ENCODE results near the gene GIGYF2. TPM values are rescaled to one million over a fixed set of nuclear protein-coding genes. Genes with fewer than 3 reads are reported as not detected.

The GIGYF2 gene
- total RNA-seq, 1 donor from 2014 or later = 60.2 TPM

- intact Hi-C loops (cut with DNase I) = no loop called here
- DNase-seq (no peak), ATAC-seq (ENCODE audit: poor library complexity) (no peak)
Measured at GRCh38 chr2:232787806-232788205, 90.7 kb downstream of the GIGYF2 start.

DNA sequence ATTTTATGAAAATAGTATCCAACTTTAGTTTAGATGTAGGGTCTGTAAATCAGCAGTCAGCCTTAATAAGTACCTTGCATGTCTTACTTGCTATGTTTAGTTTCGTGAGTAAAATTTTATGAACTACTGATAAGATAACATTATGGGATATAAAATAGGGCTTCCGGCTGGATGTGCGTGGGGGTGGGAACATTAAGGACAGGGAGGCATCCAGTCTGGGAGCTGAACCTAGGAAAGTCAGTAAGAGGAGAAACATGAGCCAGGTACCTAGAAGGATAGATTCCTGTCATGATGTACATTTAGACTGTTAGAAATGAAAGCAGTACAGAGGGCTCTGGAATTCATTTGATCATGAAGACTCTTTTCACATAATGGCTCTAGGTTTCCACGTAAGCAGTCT lies 92.0 kb downstream of the GIGYF2 start:
- DNase-seq (no peak), ATAC-seq (ENCODE audit: poor library complexity) (no peak)
- intact Hi-C loops (cut with DNase I) = no loop called here

DNA sequence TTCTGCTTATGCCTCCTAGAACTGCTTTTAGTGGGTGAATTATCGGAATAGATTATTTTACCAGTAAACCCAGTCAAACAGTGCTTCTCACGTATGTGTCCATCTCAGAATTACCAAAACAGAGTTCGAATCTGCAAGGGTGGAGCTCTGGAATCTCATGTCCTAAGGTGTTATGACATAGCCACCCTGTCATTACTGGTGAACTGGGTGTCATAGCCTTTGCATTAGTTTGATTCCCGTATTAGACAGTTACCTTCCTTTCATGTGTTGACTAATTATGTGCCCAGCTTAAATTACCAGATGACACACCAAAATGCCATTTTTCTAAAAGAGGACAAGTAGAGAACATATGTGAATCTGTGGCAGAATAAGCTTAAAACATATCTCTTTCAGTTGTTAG lies 94.4 kb downstream of the GIGYF2 start:
- intact Hi-C loops (cut with DNase I) = no loop called here
- no peak for ATAC-seq (ENCODE audit: poor library complexity)
- no peak for DNase-seq

DNA sequence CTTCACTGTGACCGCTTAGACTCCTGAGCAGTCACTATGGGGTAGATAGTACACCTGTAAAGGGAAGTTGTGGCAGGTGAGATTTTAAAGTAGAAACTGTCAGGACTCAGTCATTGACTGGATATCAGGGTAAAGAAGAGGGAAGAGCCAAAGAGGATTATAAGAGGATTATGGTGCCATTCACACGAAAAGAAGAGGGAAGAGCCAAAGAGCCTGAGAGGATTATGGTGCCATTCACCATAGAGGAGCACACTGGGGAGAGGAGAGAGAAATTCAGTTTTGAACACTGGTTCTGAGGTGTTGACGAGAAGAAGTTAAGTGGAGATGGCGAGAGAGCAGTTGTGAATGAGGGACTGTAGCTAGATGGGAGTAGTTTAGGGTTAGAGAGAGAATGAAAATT lies 96.1 kb downstream of the GIGYF2 start:
- no peak for DNase-seq
- ATAC-seq (ENCODE audit: poor library complexity) = no peak
- intact Hi-C loops (cut with DNase I) = no loop called here

DNA sequence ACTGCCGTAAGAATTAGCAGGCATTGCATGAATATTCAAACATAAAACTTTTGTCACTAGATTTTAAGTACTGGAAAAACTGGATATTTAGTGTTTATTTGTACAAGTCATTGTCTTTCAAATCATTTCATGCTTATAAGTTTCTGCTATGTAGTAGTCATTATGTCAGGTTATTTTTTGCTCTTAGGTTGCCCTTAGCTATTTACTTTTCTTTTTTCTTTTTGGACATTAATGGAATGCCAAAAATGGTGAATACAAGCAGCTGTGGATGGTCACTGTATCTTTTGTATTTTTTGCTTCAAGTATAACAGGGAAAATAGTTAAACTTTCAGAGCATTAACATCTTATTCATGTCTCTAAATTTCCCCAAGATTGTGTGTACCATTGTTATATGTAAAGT lies 97.8 kb downstream of the GIGYF2 start:
- ATAC-seq (ENCODE audit: poor library complexity) = no peak
- no peak for DNase-seq
- intact Hi-C loops (cut with DNase I) = no loop called here

DNA sequence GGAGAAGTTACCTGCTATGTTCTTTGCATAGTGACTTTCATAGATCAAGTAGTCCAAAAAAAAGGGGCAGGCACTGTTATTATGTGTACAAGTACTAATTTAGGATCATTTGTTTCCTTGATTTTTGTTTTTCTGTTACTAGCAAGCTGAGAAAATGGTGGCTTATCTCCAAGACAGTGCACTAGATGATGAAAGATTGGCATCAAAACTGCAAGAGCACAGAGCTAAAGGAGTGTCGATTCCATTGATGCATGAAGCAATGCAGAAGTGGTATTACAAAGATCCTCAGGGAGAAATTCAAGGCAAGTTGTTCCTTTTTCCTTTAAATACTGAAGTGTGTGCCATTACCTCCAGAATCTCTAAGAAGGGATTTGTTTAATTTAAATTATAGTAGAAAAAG lies 98.8 kb downstream of the GIGYF2 start:
- ATAC-seq (ENCODE audit: poor library complexity) = no peak
- intact Hi-C loops (cut with DNase I) = no loop called here
- no peak for DNase-seq

DNA sequence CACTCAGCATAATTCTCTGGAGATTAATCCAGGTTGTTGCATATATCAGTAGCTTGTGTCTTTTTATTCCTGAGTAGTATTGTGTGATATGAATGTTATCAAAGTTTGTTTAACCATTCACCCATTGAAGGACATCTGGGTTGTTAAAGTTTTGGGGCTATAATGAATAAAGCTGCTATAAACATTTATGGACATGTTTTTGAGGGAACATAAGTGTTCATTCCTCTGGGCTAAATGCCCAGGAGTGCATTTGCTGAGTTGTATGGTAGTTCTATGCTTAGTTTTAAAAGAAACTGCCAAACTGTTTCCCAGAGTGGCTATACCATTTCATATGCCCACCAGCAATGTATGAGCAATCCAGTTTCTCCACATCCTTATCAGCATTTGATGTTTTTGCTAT lies 101.1 kb downstream of the GIGYF2 start:
- intact Hi-C loops (cut with DNase I) = no loop called here
- DNase-seq = no peak

GRCh38 chr2:232800166-232800565 lies 103.0 kb downstream of the GIGYF2 start:
- ATAC-seq (ENCODE audit: poor library complexity) (no peak), DNase-seq (no peak)
- intact Hi-C loops (cut with DNase I) = no loop called here

More for the DNA sequence above, 101.1 kb downstream of the GIGYF2 start:
- no peak for ATAC-seq (ENCODE audit: poor library complexity)

- no peak for ATAC-seq (ENCODE audit: poor library complexity)
- intact Hi-C loops (cut with DNase I) = no loop called here
- no peak for DNase-seq
Measured at GRCh38 chr2:232802091-232802490, 105.0 kb downstream of the GIGYF2 start.

GRCh38 chr2:232809349-232810124 lies 112.4 kb downstream of the GIGYF2 start:
- intact Hi-C loops (cut with DNase I) = no loop called here
- DNase-seq (no peak), ATAC-seq (ENCODE audit: poor library complexity) (peak; percentile 87)

GRCh38 chr2:232810444-232810843 lies 113.3 kb downstream of the GIGYF2 start:
- ATAC-seq (ENCODE audit: poor library complexity) = no peak
- no peak for DNase-seq
- intact Hi-C loops (cut with DNase I) = no loop called here

DNA sequence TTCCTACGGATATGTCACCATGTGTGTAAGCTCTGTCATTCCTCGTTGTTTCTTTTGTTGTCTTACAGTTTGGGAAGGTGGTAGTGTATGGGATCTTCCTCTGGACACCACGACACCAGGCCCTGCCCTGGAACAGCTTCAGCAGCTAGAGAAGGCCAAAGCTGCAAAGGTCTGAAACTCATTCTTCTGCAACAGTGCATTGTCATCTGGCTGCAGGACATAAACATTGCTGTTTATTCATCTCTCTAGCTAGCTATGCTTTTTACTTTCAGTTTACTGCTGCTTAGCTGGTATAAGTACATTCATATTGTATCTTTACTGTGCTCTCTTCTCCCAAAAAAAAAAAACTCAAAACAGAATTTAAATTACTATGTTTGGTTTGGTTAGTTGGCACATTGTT lies 118.4 kb downstream of the GIGYF2 start:
- ATAC-seq (ENCODE audit: poor library complexity) = no peak
- DNase-seq = no peak
- intact Hi-C loops (cut with DNase I) = no loop called here

DNA sequence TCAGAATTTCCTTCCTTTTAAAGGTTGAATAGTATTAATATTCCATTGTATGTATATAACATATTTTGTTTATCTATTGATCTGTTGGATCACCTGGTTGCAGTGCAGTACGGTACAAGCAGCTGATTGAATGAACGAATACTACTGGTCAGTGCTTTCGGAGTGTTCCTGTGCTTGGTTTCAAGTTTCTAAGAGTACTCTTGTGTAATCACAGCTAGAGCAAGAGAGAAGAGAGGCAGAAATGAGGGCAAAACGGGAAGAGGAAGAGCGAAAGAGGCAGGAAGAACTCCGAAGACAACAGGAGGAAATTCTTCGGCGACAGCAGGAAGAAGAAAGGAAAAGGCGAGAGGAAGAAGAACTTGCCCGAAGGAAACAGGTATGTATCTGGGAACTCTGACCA lies 119.5 kb downstream of the GIGYF2 start:
- DNase-seq (no peak), ATAC-seq (ENCODE audit: poor library complexity) (peak; percentile 27)
- intact Hi-C loops (cut with DNase I) = no loop called here

DNA sequence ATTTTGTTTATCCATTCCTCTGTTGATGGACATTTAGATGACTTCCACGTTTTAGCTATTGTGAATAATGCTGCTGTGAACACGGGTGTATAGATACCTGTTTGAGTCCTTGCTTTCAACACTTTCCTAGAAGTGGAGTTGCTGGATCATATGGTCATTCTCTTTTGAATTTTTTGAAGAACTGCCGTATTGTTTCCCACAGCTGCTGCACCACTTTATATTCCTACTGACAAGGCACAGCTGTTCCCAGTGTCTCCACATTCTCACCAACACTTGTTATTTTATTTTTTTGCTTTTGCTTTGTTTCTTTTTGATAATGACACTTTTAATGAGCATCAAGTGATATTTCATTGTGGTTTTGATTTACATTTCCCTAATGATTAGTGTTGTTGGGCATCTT lies 120.6 kb downstream of the GIGYF2 start:
- intact Hi-C loops (cut with DNase I) = no loop called here

DNA sequence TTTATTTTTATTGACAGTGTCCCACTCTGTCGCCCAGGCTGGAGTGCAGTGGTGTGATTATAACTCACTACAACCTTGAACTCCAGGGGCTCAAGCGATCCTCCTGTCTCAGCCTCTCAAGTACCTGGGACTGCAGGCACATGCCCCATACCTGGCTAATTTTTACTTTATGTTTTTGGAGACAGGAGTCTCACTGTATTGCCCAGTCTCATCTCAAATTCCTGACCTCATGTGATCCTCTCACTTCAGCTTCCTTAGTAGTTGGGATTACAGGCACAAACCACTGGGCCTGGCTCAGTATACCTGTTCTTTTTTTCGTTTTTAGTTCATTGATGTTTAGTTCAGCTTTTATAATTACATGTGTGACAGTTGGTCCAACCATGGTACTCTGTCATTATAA lies 132.9 kb downstream of the GIGYF2 start:
- no peak for DNase-seq
- ATAC-seq (ENCODE audit: poor library complexity) = no peak
- intact Hi-C loops (cut with DNase I) = no loop called here

More for the DNA sequence above, 120.6 kb downstream of the GIGYF2 start:
- ATAC-seq (ENCODE audit: poor library complexity) (no peak), DNase-seq (no peak)

DNA sequence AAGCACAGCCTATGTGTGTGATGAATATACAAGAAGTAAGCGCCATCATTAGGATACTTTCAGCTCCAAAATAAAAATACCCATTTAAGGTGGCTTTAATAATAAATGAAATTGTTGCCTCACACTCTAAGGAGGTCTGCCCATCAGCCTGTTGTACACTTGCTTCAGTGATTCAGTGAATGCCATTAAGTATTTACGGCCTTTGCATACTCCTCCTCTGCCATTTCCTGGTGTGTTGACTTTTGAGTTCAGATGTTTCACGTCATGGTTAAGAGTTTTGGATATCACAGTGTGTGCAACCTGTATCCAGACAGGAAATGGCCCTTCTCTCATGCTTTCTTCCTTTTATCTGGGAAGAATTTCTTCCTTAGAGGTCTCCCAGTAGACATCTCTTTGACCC lies 134.4 kb downstream of the GIGYF2 start:
- DNase-seq (no peak), ATAC-seq (ENCODE audit: poor library complexity) (no peak)
- intact Hi-C loops (cut with DNase I) = no loop called here

DNA sequence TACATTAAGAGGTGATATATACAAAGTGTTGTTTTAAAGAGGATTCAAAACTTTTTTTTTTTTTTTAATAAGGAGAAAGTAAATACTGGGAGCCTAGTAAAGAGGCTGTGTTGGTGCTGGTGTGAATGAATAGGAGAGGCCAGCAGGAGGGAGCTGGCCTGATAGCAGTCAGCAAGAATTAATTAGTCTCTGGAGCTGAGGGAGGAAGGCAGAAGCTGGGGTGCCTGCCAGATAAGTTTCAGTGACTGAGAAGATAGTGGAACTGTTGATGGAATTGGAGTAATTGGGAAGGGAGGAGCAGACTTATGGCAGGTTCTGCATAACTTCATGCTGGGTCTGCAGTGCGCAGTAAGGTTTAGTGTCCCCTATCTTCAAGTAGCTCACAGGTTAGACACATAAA lies 136.7 kb downstream of the GIGYF2 start:
- DNase-seq (no peak), ATAC-seq (ENCODE audit: poor library complexity) (peak; percentile 71)
- intact Hi-C loops (cut with DNase I) = no loop called here

DNA sequence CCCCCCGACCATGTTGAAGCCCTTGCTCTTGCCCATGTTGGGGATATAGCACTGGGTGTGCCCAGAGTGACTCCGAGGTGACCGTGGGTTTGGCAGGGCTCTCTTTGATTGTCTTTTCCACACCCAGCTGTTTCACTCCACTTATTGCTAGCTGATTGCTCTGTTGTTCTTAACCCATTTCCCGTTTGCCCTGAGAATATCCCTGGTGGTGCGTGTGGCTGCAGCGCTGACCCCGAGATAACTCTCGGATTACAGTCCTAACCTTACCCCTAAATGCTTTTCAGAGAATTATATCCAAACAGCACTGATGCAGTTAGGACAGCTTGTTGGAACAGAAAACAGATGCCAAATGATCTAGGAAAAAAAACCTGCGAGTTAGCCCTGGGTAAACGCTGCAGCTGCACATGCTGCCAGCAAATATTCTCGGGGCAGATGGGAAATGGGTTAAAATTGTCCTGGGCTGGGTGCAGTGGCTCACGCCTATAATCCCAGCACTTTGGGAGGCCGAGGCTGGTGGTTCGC lies 138.6 kb downstream of the GIGYF2 start:
- ATAC-seq (ENCODE audit: poor library complexity) (peak; percentile 78), DNase-seq (no peak)
- intact Hi-C loops (cut with DNase I) = no loop called here

DNA sequence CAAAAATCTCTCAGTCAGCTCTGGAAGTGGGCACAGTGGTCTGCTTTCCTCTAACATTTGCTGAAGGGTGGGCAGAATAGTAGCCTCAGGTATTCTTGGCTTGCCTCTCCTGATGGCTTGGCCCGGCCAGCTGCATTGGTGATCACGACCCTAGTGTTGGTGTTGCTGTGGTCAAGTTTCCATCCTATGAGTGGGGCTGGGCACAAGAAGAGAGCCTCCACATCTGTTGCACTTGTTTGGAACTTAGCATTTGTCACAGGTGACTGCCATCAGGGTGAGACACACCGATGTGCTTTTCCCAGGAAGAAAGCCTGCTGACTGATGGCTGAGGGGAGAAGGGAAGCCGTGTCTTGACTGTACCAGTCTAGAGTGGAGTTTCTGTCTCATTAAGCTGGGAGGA lies 139.8 kb downstream of the GIGYF2 start:
- DNase-seq (no peak), ATAC-seq (ENCODE audit: poor library complexity) (no peak)
- intact Hi-C loops (cut with DNase I) = no loop called here

GRCh38 chr2:232838406-232838874 lies 141.3 kb downstream of the GIGYF2 start:
- intact Hi-C loops (cut with DNase I) = no loop called here
- ATAC-seq (ENCODE audit: poor library complexity) (no peak), DNase-seq (no peak)

All from Right ventricle myocardium superior (tissue), 1 donor.